ENCODE results near the gene GPBP1L1.

GPBP1L1 gene

GRCh38 chr1:45643978-45644377 lies 42.4 kb downstream of the GPBP1L1 start:
- Histone ChIP-seq H2AFZ (ENCODE audit: low read depth, low read length) (no peak overlapping the region), H3K4me3 (ENCODE audit: low read length) (no peak overlapping the region), H4K20me1 (ENCODE audit: insufficient read depth, low read length) (no peaks in the 10 kb centered on the region), H3K36me3 (replicated peaks; ENCODE audit: low read depth, low read length) (peaks cover 18% of the 10 kb centered on the region), H3K9ac (ENCODE audit: low read length) (no peak overlapping the region), H3K4me2 (ENCODE audit: low read length) (no peak overlapping the region), H3K9me3 (ENCODE audit: insufficient read depth, low read length) (no peaks in the 10 kb centered on the region), H3K27me3 (ENCODE audit: low read depth, low read length) (no peaks in the 10 kb centered on the region), H3K27ac (ENCODE audit: low read length) (no peak overlapping the region), H3K79me2 (ENCODE audit: low read length) (no peaks in the 10 kb centered on the region), H3K4me1 (ENCODE audit: low read length) (no peaks in the 10 kb centered on the region)
- TF ChIP-seq EZH2phosphoT487 (IDR thresholded peaks at IDR 0.05; ENCODE audit: low read depth): no peak
- no peak for TF ChIP-seq CTCF (IDR thresholded peaks at IDR 0.05; ENCODE audit: low read depth, low read length)

DNA sequence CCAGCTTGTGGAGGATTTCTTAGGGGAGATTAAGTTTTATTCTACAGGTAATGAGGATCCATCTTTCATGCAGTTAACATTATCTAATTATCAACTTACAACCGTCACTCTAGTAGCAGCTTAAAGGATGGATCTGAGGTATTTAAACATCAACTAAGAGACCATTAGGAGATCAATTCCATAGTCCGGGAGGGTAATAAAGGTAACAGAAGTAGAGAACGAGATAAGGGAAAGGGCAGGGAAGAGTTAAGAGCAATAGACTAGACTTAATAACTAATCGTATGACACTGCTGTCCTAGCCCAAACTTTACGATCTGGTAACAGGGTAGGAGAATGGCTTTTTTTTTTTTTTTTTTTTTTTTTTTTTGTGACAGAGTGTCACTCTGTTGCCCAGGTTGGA lies 43.0 kb downstream of the GPBP1L1 start:
- no peaks in the 10 kb centered on the region for H4K20me1 ChIP-seq (ENCODE audit: insufficient read depth, low read length)

DNA sequence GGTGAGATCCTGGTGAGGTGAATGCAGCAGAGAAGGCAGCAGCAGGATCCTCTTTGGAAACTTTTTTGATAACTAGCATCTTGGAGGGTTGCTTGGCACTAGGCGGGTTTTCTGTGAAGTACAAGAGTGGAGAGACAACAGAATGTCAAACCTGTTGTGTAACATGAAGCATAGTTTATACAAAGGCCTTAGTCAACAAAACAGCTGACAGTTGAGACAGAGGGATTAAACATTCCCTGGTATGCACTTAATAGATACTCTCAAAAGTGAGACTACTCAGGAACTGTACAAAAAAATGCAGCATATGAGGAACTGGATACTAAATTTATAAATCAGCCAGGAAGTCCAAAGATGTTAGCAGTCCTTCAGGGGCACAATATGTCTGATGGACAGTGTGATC lies 46.0 kb downstream of the GPBP1L1 start:
- Histone ChIP-seq H3K9me3 (ENCODE audit: insufficient read depth, low read length) (no peaks in the 10 kb centered on the region), H3K27me3 (ENCODE audit: low read depth, low read length) (no peaks in the 10 kb centered on the region), H3K4me2 (ENCODE audit: low read length) (no peak overlapping the region), H3K27ac (ENCODE audit: low read length) (no peak overlapping the region), H3K36me3 (replicated peaks; ENCODE audit: low read depth, low read length) (peaks cover 35% of the 10 kb centered on the region), H3K79me2 (ENCODE audit: low read length) (no peaks in the 10 kb centered on the region), H3K9ac (ENCODE audit: low read length) (no peak overlapping the region), H3K4me3 (ENCODE audit: low read length) (no peak overlapping the region), H2AFZ (ENCODE audit: low read depth, low read length) (no peak overlapping the region), H3K4me1 (ENCODE audit: low read length) (no peaks in the 10 kb centered on the region), H4K20me1 (ENCODE audit: insufficient read depth, low read length) (no peaks in the 10 kb centered on the region)
- TF ChIP-seq EZH2phosphoT487 (IDR thresholded peaks at IDR 0.05; ENCODE audit: low read depth) (no peak), CTCF (IDR thresholded peaks at IDR 0.05; ENCODE audit: low read depth, low read length) (no peak)

More for the DNA sequence above, 43.0 kb downstream of the GPBP1L1 start:
- no peaks in the 10 kb centered on the region for H3K27me3 ChIP-seq (ENCODE audit: low read depth, low read length)
- H3K4me3 ChIP-seq (ENCODE audit: low read length): no peak overlapping the region
- H3K4me2 ChIP-seq (ENCODE audit: low read length): no peak overlapping the region
- no peak for TF ChIP-seq EZH2phosphoT487 (IDR thresholded peaks at IDR 0.05; ENCODE audit: low read depth)
- no peak for TF ChIP-seq CTCF (IDR thresholded peaks at IDR 0.05; ENCODE audit: low read depth, low read length)
- H3K9me3 ChIP-seq (ENCODE audit: insufficient read depth, low read length): no peaks in the 10 kb centered on the region
- H2AFZ ChIP-seq (ENCODE audit: low read depth, low read length): no peak overlapping the region
- H3K79me2 ChIP-seq (ENCODE audit: low read length): no peaks in the 10 kb centered on the region
- no peak overlapping the region for H3K9ac ChIP-seq (ENCODE audit: low read length)
- H3K36me3 ChIP-seq (replicated peaks; ENCODE audit: low read depth, low read length): peaks cover 21% of the 10 kb centered on the region
- H3K4me1 ChIP-seq (ENCODE audit: low read length): no peaks in the 10 kb centered on the region
- H3K27ac ChIP-seq (ENCODE audit: low read length): no peak overlapping the region

GRCh38 chr1:45635211-45635610 lies 51.1 kb downstream of the GPBP1L1 start:
- H3K9ac ChIP-seq (ENCODE audit: low read length): no peak overlapping the region
- no peaks in the 10 kb centered on the region for H3K27me3 ChIP-seq (ENCODE audit: low read depth, low read length)
- H2AFZ ChIP-seq (ENCODE audit: low read depth, low read length): no peak overlapping the region
- no peaks in the 10 kb centered on the region for H3K79me2 ChIP-seq (ENCODE audit: low read length)
- H3K4me3 ChIP-seq (ENCODE audit: low read length): no peak overlapping the region
- no peak overlapping the region for H3K4me2 ChIP-seq (ENCODE audit: low read length)
- H3K9me3 ChIP-seq (ENCODE audit: insufficient read depth, low read length): no peaks in the 10 kb centered on the region
- H3K36me3 ChIP-seq (replicated peaks; ENCODE audit: low read depth, low read length): peaks cover 49% of the 10 kb centered on the region
- no peaks in the 10 kb centered on the region for H4K20me1 ChIP-seq (ENCODE audit: insufficient read depth, low read length)
- H3K4me1 ChIP-seq (ENCODE audit: low read length): no peaks in the 10 kb centered on the region
- no peak for TF ChIP-seq EZH2phosphoT487 (IDR thresholded peaks at IDR 0.05; ENCODE audit: low read depth)
- TF ChIP-seq CTCF (IDR thresholded peaks at IDR 0.05; ENCODE audit: low read depth, low read length): no peak
- H3K27ac ChIP-seq (ENCODE audit: low read length): no peak overlapping the region

All from OCI-LY3 (cell line).